Heart right ventricle (tissue), 16 donors: ENCODE measurements around the gene PRDM16. TPM values are rescaled to one million over a fixed set of nuclear protein-coding genes. Genes with fewer than 3 reads are reported as not detected.

Source experiments
- ATAC-seq, 8 donors: fragments of 200-7000 bp; cut with Tn5 transposase; one replicate each; pipeline ENCODE4 v1.9.1; 2020; ENCODE audit warnings: mild to moderate bottlenecking in 8 of 8, moderate library complexity in 8 of 8, moderate number of reproducible peaks in 1 of 8
- DNase-seq, 2 donors: peaks; one replicate each; pipeline ENCODE4 v3.0.0-alpha.2; 2020
- H3K27ac ChIP-seq, 10 donors: fragments of 200-600 bp; sonication (generic) in 2 of 10; one replicate each; pipeline versions ENCODE4 v1.5.0 to v1.8.0; 2020 to 2022; ENCODE audit warnings: mild to moderate bottlenecking in 3 of 10
- H3K27me3 ChIP-seq, 7 donors: fragments of 200-600 bp; one replicate each; pipeline ENCODE4 v1.8.0; 2021 to 2022; ENCODE audit warnings: mild to moderate bottlenecking in 2 of 7
- H3K36me3 ChIP-seq, 9 donors: fragments of 200-600 bp; sonication (generic) in 1 of 9; one replicate each; pipeline versions ENCODE4 v1.5.0 to v1.8.0; 2020 to 2022; ENCODE audit warnings: mild to moderate bottlenecking in 2 of 9
- H3K4me1 ChIP-seq, 9 donors: fragments of 200-600 bp; sonication (generic) in 1 of 9; one replicate each; pipeline versions ENCODE4 v1.5.0 to v1.8.0; 2020 to 2022; ENCODE audit warnings: mild to moderate bottlenecking in 4 of 9
- H3K4me3 ChIP-seq, 10 donors: fragments of 200-600 bp; sonication (generic) in 2 of 10; one replicate each; pipeline versions ENCODE4 v1.5.0 to v1.8.0; 2020 to 2022; ENCODE audit warnings: mild to moderate bottlenecking in 7 of 10, moderate library complexity in 2 of 10
- H3K9me3 ChIP-seq, 11 donors: fragments of 200-600 bp in 10 of 11; sonication (generic) in 2 of 11; one replicate each; pipeline versions ENCODE4 v1.5.0 to v1.8.0; 2013 to 2022; ENCODE audit warnings: mild to moderate bottlenecking in 2 of 11, control low read depth in 1 of 11, moderate library complexity in 1 of 11
- WGBS, 2 donors: extraction: QIAGEN DNeasy Blood & Tissue Kit; methylation state at CpG; one replicate each; pipeline ENCODE4 v1.1.7; 2013; ENCODE audit warnings: inconsistent platforms in 1 of 2; 5-methylcytosine and 5-hydroxymethylcytosine counted together
- intact Hi-C, 10 donors: fragments of 100-400 bp; cut with DNase I; formaldehyde crosslinking; loops; one replicate each; pipeline versions ENCODE4 v1.11.1 to v1.14.2; 2022
- microRNA-seq, 2 donors: library from miRNA; unstranded; fragments of <30 nt; microRNA quantifications; one replicate each; pipeline ENCODE4 v1.2.0, GENCODE V29; 2021
- polyA plus RNA-seq, 2 donors: library from polyadenylated mRNA; stranded (reverse); fragments of 200-250 nt; gene quantifications; one replicate each; pipeline ENCODE4 v1.2.3, GENCODE V29; 2013
- total RNA-seq, 10 donors: library from RNA; stranded (reverse); fragmentation: NEBNext Ultra II Directional in 3 of 10; extraction: Animal tissue kit (Norgen Biotek cat#: 25700) in 3 of 10; gene quantifications; one replicate each; pipeline versions ENCODE4 v1.2.1 to v1.2.4, GENCODE V29; 2021 to 2023
- TF ChIP-seq, protein P1 (sequence below), 9 donors: fragments of 200-600 bp; sonication (generic) in 2 of 9; IDR thresholded peaks; one replicate each; pipeline versions ENCODE4 v1.5.0 to v1.8.0; 2021 to 2022; ENCODE audit warnings: antibody characterized with exemption in 9 of 9, mild to moderate bottlenecking in 5 of 9, moderate library complexity in 1 of 9
- donor health status: Arrhythmogenic right ventricular cardiomyopathy.
- donor health status: ischemic (EF 13 %, LVEDD 7.1; RV severe dilation, severe dysfunction).
- donor health status: healthy with polysubstance abuse.
- donor health status: DM: no; HTN: yes; CAD: no.
- donor health status: DM: no; HTN: no; CAD: no.
- donor health status: ischemic (EF 25% LVEDD 6.9; RV normal size, moderate dysfunction).
- donor health status: ischemic (EF 25% LVEDD 5.7; RV mildly dilated, moderate dysfunction).
- donor health status: healthy.
- donor health status: DM: yes; HTN: yes; CAD: no.
- donor health status: Ischemic cardiomyopathy.
- donor health status: ischemic (EF 35%, LVEDD 5.7; RV mildly dilated, moderate dysfunction).
- donor health status: nonischemic (EF 11% LVEDD 7.7; RV severe dilation, severe dysfunction).
- donor health status: DM: yes; HTN: yes; CAD: no.
- donor health status: PGD.
- donor health status: ischemic (EF 29% LVEDD 5.4; RV normal size, mild dysfunction).
- donor health status: nonischemic (EF 23%, LVEDD 6.1; RV moderate dilation, normal function).

The PRDM16 gene
- total and polyA plus RNA-seq, 12 donors = 4.1 to 25.9 (median 14.8) TPM

DNA sequence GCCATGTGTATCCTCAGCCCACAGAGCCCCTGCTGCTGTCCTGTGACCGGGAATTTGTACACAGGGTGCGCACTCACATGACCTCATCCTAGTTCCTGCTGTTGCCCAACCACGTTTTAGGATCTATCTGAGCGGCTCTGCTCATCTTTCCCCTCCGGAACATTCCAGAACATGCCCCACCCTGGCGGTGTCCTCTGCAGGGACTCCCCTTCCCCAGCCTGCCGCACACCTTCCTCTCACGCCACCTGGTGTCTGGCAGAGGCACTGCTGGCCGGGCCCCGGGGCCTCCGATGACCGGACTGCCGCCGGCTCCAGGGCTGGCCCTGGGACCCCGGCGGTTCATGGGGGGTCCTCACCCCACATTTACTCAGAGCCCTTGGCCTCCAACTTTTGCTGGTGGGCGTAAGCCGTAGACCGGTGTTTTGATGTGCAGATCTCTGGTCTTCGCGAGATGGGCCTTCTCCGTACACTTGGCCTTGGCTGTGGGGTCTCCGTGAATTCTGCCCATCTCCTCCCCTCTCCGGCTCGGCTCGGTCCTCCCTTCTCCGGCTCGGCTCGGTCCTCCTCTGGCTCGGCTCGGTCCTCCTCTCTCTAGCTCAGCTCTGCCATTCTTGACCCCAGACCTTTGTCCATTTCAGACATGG lies 414.9 kb downstream of the PRDM16 start:
- DNase-seq (peak in 1 of 2 donors; percentile 66), ATAC-seq (peak in 6 of 8 donors; percentile 39 to 66 (median 57))
- TF ChIP-seq, protein P1, sequence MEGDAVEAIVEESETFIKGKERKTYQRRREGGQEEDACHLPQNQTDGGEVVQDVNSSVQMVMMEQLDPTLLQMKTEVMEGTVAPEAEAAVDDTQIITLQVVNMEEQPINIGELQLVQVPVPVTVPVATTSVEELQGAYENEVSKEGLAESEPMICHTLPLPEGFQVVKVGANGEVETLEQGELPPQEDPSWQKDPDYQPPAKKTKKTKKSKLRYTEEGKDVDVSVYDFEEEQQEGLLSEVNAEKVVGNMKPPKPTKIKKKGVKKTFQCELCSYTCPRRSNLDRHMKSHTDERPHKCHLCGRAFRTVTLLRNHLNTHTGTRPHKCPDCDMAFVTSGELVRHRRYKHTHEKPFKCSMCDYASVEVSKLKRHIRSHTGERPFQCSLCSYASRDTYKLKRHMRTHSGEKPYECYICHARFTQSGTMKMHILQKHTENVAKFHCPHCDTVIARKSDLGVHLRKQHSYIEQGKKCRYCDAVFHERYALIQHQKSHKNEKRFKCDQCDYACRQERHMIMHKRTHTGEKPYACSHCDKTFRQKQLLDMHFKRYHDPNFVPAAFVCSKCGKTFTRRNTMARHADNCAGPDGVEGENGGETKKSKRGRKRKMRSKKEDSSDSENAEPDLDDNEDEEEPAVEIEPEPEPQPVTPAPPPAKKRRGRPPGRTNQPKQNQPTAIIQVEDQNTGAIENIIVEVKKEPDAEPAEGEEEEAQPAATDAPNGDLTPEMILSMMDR (IDR thresholded peaks at IDR 0.05) = peak; percentile 68 to 93 (median 85)
- Histone ChIP-seq H3K27me3 (peaks cover 0 to 25% (median 0%) of the 10 kb centered on the region in 7 donors), H3K4me1 (no peaks in the 10 kb centered on the region), H3K27ac (no peak overlapping the region), H3K9me3 (peaks cover 0 to 13% (median 3%) of the 10 kb centered on the region in 11 donors), H3K36me3 (no peaks in the 10 kb centered on the region), H3K4me3 (no peak overlapping the region)
- 37 to 42% methylated on average over 31 of the region's 31 CpGs for WGBS, 2 donors
- intact Hi-C loops = loop anchor here in 9 of 10 donors (1.0 to 5.0 kb wide), 4 partner anchors 30 to 37 kb away; partner anchors contain the start of gene ARHGEF16 (in 1 of the 9)

GRCh38 chr1:3485016-3485415 lies 416.0 kb downstream of the PRDM16 start:
- WGBS, 2 donors = 92 to 93% methylated on average over 14 of the region's 14 CpGs
- Histone ChIP-seq H3K4me1 (no peaks in the 10 kb centered on the region), H3K9me3 (peaks cover 0 to 13% (median 3%) of the 10 kb centered on the region in 11 donors), H3K4me3 (no peak overlapping the region), H3K27me3 (peaks cover 0 to 25% (median 0%) of the 10 kb centered on the region in 7 donors), H3K36me3 (no peaks in the 10 kb centered on the region), H3K27ac (no peak overlapping the region)
- ATAC-seq = no peak
- intact Hi-C loops = loop anchor here in 2 of 10 donors (2.0 kb wide), 1 partner anchor 32 kb away; no protein-coding TSS in a partner anchor
- TF ChIP-seq, protein P1 (IDR thresholded peaks at IDR 0.05) = no peak
- no peak for DNase-seq

Small RNAs within 50 kb of the gene (microRNA-seq; reads per million reads assigned to microRNA genes)
- gene MIR4251 = 0 reads per million in 2 donors

Other genes starting within 250 kb of the PRDM16 start
- not detected for gene ACTRT2, start 47.7 kb upstream of the PRDM16 start, total RNA-seq
- not detected for gene ACTRT2, start 47.7 kb upstream of the PRDM16 start, polyA plus RNA-seq